NCI-H1436 treated with DMSO at 0.1 percent for 48 hours (cell line): ENCODE measurements around the gene PTGES3L.
"Not testable (repeated sequence)": the region's sequence is repeated elsewhere in the genome, so short reads cannot be mapped to it uniquely, and the experiment has no call there.

ENCODE experiments used
- DNase-seq: peaks from one replicate; lab custom pipeline; 2025; lab: John Stamatoyannopoulos, UW

Gene PTGES3L

GRCh38 chr17:43014020-43014648 is 34.3 kb upstream of the PTGES3L start:
- no peak for DNase-seq

- DNase-seq, result no peak
These were observed 33.4 kb upstream of the PTGES3L start for GRCh38 chr17:43013296-43013695.

GRCh38 chr17:43011728-43012472 is 32.0 kb upstream of the PTGES3L start:
- DNase-seq, result no peak

- no peak for DNase-seq
These were observed 30.9 kb upstream of the PTGES3L start for GRCh38 chr17:43010667-43011308.

- no peak for DNase-seq
These were observed 27.0 kb upstream of the PTGES3L start, which contains the start of gene IFI35 for GRCh38 chr17:43006639-43007551. TSS of gene IFI35 (plus strand) at chr17:43006784. CDS start at chr17:43006948, 164 bp downstream.

GRCh38 chr17:43003542-43004172 is 23.8 kb upstream of the PTGES3L start:
- no peak for DNase-seq

GRCh38 chr17:43000894-43001293 is 21.0 kb upstream of the PTGES3L start:
- DNase-seq, result not testable (repeated sequence)

- no peak for DNase-seq
These were observed 19.2 kb upstream of the PTGES3L start for GRCh38 chr17:42999003-42999525.

- DNase-seq, result peak; percentile 100
These were observed 18.4 kb upstream of the PTGES3L start, which contains the start of gene RPL27 for GRCh38 chr17:42997984-42998938. TSS of gene RPL27 (plus strand) at chr17:42998419. CDS start at chr17:42998751, 332 bp downstream.

GRCh38 chr17:42997390-42997983 is 17.6 kb upstream of the PTGES3L start:
- no peak for DNase-seq

GRCh38 chr17:42993913-42994312 is 14.0 kb upstream of the PTGES3L start:
- not testable (repeated sequence) for DNase-seq

GRCh38 chr17:42992872-42993271 is 13.0 kb upstream of the PTGES3L start:
- DNase-seq, result no peak

- DNase-seq, result no peak
These were observed 11.6 kb upstream of the PTGES3L start for GRCh38 chr17:42991471-42991870.

GRCh38 chr17:42989726-42990652 is 10.1 kb upstream of the PTGES3L start:
- DNase-seq, result no peak

- no peak for DNase-seq
These were observed 9.3 kb upstream of the PTGES3L start for GRCh38 chr17:42989141-42989540.

GRCh38 chr17:42985225-42985624 is 5.3 kb upstream of the PTGES3L start:
- no peak for DNase-seq

GRCh38 chr17:42982266-42982665 is 2.4 kb upstream of the PTGES3L start:
- no peak for DNase-seq

GRCh38 chr17:42980766-42981397 is 1.0 kb upstream of the PTGES3L start:
- no peak for DNase-seq
